ENCODE measurements around the gene RAVER1. TPM values are rescaled to one million over a fixed set of nuclear protein-coding genes. Genes with fewer than 3 reads are reported as not detected.
A peak's percentile ranks its signal among the peaks of the same experiment; 100 is the strongest.

Gene RAVER1
- total and polyA plus RNA-seq, 9 of the 15 experiments (the other 6 are each of a cell fraction or from before 2014, with no cell fraction given): 0.06 to 113 (median 7.0) TPM

GRCh38 chr19:10286803-10287737, 46.3 kb downstream of the RAVER1 start, which contains the start of gene ICAM4 (continued):
- TF ChIP-seq THAP12 (CRISPR knock-in tag; IDR thresholded peaks at IDR 0.05) (0 out of 2 replicates have a peak, but pooled peaks have one; percentile 12), EZH2 (IDR thresholded peaks at IDR 0.05; ENCODE audit: borderline replicate concordance, low read depth, low read length) (no peak), HMBOX1 (IDR thresholded peaks at IDR 0.05) (no peak), HMGXB4 (CRISPR knock-in tag; IDR thresholded peaks at IDR 0.05) (peak; percentile 56; the same call in 1 of the 2 replicates), ELF2 (CRISPR knock-in tag; IDR thresholded peaks at IDR 0.05) (peak; percentile 50; the same call in 1 of the 2 replicates), CTBP1 (IDR thresholded peaks at IDR 0.05; ENCODE audit: borderline replicate concordance) (peak; percentile 21; the same call in 1 of the 2 replicates), RCOR1 (IDR thresholded peaks at IDR 0.05; ENCODE audit: borderline replicate concordance in 1 of 2, low read depth in 2 of 2, low read length in 2 of 2) (peak in 1 of 2 experiments; percentile 8; a peak in 1 of 4 replicates), NFXL1 (CRISPR knock-in tag; IDR thresholded peaks at IDR 0.05) (no peak), ZNF395 (CRISPR knock-in tag; IDR thresholded peaks at IDR 0.05) (peak; percentile 95), CBX8 (IDR thresholded peaks at IDR 0.05; ENCODE audit: borderline replicate concordance, extremely low read depth, low read depth, low read length, poor library complexity, severe bottlenecking) (no peak), THAP7 (CRISPR knock-in tag; IDR thresholded peaks at IDR 0.05) (peak; percentile 82; the same call in 1 of the 2 replicates), ZNF717 (CRISPR knock-in tag; IDR thresholded peaks at IDR 0.05) (peak; percentile 8; the same call in 1 of the 2 replicates), TCF15 (CRISPR knock-in tag; IDR thresholded peaks at IDR 0.05) (no peak), PATZ1 (CRISPR knock-in tag; IDR thresholded peaks at IDR 0.05; ENCODE audit: borderline replicate concordance) (peak; percentile 49; the same call in 1 of the 2 replicates), SLC30A9 (CRISPR knock-in tag; IDR thresholded peaks at IDR 0.05) (no peak)

All from K562 (cell line).